ENCODE measurements around the gene FSTL1.
"Not testable (repeated sequence)": the region's sequence is repeated elsewhere in the genome, so short reads cannot be mapped to it uniquely, and the experiment has no call there.

Gene FSTL1

DNA sequence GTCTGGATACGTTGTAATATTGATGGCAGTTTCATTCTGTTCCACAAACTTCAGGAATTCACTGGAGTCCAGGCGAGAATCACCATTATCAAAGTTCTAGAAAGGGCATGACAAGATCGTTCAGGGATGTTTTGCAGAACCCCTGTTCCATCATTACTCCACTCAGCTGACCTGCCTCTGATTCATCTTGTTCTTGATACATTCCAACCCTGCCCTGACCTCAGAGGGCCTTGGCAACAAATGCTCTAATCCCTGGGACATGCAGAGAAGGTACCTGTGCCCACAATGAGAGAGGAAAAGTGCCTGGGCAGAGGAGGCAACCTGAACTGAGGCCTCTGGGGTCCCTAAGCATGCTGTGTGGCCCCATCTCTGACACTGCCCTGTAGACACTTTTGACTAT lies 45.9 kb downstream of the FSTL1 start:
- DNase-seq: no peak
- TF ChIP-seq GATA1 (IDR thresholded peaks at IDR 0.05; ENCODE audit: low read depth, low read length) (no peak), POLR2A (IDR thresholded peaks at IDR 0.05; ENCODE audit: low read length) (no peak)

DNA sequence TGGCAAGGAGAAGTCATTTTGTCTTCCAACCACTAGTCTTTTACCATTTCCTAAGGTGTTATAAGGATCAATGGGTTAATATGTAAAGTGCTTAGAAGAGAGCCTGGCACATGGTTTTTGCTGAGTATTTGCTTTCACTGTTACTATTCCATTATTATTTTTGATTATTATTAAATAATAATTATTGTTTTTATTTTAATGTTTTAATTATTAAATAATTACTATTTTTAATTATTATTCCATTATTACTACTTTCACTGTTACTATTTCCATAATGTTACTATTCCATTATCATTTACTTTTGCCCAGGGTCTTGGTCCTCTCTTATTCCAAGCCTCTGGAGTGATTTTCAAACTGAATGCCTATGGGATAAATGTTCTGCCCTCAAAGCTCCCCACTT lies 48.5 kb downstream of the FSTL1 start:
- TF ChIP-seq POLR2A (IDR thresholded peaks at IDR 0.05; ENCODE audit: low read length) (no peak), GATA1 (IDR thresholded peaks at IDR 0.05; ENCODE audit: low read depth, low read length) (no peak)
- no peak for DNase-seq

DNA sequence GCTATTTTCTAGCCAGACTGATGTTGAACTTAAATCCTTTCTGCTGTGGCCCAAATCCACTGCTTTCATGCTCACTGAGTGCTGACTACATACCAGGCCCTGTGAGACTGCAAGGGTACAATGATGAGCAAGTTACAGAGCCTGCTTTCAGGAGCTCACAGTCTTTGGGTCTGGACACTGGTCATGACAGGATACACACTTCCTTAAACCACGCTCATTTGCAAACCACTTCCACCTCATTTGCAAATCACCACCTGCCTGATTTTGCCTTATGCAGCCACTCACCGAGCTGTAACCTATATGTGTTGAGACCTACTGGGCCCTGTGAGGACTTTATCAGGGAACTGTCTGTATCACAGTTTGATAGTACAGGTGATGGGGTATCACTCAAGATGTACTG lies 51.4 kb downstream of the FSTL1 start:
- DNase-seq: no peak
- no peak for TF ChIP-seq POLR2A (IDR thresholded peaks at IDR 0.05; ENCODE audit: low read length)

DNA sequence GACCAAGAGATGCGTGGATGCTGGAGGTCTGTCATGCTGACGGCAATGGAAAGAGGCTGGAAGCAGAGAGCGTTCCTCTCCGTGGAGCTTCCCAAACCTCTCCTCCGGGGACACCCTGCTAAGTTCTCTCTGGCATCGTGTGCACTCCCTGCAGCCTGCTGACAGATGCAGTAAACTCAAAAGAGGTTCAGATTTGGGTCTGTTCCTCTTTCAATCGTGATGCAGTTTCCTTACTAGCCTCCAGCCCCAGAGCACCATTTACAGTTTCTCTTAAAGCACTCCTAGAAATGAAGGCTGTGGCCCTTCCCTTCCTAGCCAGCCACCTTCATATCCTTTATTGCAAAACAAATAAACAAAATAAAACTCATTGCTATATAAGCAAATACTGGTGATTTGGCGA lies 54.3 kb downstream of the FSTL1 start:
- DNase-seq: no peak
- TF ChIP-seq GATA1 (IDR thresholded peaks at IDR 0.05; ENCODE audit: low read depth, low read length): no peak

DNA sequence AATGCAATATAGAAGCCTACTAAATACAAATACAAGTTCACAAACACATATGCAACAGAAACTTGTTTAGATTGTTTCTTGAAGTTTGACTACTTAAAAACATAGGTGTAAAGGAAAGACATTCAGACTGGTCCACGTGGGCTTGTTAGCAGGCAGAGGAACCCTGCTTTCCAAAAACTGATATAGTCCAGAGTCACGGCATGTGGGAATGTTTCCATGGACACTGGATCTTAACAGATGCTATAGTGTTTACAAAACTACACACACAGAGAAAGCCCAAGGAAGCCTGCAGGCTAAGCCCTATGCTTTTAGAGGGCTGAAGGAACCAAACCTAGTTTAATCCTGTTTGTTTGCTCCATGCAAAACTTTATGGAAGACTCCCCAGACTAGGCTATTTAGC lies 56.4 kb downstream of the FSTL1 start:
- TF ChIP-seq POLR2A (IDR thresholded peaks at IDR 0.05; ENCODE audit: low read length) (no peak), GATA1 (IDR thresholded peaks at IDR 0.05; ENCODE audit: low read depth, low read length) (no peak)
- DNase-seq: no peak

DNA sequence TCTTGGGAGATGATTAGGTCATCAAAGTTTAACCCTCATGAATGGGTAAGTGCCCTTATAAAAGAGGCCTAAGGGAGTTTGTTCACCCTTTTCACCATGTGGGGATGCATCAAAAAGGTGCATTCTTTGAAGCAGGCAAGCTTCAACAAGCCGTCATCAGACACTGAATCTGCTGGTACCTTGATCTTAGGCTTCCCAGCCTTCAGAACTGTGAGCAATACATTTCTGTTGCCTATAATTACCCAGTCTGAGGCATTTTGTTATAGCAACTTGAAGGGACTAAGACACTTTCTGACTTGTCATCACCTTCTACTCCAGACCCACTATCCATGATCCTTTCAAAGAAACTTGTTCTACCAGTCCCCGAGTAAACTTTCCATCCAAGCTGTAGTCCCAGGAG lies 57.0 kb downstream of the FSTL1 start:
- no peak for DNase-seq
- TF ChIP-seq GATA1 (IDR thresholded peaks at IDR 0.05; ENCODE audit: low read depth, low read length) (no peak), POLR2A (IDR thresholded peaks at IDR 0.05; ENCODE audit: low read length) (no peak)

DNA sequence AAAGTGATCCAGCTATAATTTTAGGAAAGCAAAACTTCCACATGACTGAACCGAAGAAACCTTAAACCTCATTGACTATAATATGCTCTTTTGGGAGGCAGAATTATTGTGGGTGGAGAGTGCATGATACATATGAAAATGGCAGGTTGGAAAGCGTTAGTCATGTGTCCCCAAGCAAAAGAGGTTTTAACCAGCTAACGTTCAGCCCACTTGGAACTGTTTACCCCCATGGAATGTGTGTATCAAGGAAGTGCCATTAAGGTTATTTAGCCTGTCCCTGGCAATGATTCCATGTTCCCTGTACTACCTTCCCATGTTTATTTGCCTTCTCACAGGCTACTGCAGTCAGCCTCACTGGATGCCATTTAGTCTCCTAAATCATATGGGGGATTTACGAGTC lies 57.5 kb downstream of the FSTL1 start:
- TF ChIP-seq GATA1 (IDR thresholded peaks at IDR 0.05; ENCODE audit: low read depth, low read length) (no peak), POLR2A (IDR thresholded peaks at IDR 0.05; ENCODE audit: low read length) (no peak)
- DNase-seq: no peak

DNA sequence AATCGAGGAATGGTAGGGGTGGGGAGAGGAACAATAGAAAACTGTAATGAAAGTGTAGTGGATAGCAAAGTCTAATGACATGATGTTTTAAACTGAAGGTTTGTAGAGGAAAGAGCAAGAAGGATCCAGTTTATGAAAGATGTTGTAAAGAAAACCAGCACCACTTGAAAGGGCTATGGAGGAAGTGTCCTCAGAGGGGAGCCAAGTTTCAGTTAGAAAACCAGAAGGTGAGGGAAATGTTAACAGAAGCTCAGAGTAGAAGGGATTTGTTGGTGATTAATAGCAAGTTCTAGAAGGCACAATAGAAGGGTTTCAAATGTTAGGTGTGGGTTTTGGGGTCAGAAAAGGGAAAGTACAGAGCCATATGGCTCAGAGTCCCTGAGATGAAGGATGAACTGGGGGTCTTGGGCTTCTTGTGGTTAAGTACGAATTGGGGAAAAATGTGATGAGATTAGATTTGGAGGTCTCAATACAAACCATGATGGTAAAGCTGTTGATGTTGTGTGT lies 67.8 kb downstream of the FSTL1 start:
- no peak for DNase-seq
- no peak for TF ChIP-seq POLR2A (IDR thresholded peaks at IDR 0.05; ENCODE audit: low read length)
- TF ChIP-seq GATA1 (IDR thresholded peaks at IDR 0.05; ENCODE audit: low read depth, low read length): no peak

DNA sequence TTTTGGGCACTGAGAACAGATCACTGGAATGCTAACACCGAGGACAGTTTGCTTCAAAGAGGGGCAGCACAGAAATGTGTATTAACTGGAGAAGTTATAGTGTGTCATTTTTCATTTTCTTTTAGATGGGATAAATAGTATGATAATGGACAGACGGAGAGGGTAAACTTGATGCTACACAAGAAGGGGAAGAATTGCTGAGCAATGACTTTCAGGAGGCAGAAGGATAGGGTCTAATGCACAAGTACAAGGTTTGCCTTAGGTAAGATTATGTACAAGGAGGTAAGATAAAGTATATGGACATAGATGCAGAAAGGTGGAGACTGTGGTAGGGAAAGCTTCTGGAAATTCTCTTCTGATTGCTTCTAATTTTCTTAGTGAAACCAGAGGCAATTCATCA lies 69.3 kb downstream of the FSTL1 start:
- DNase-seq: no peak
- TF ChIP-seq GATA1 (IDR thresholded peaks at IDR 0.05; ENCODE audit: low read depth, low read length): no peak
- TF ChIP-seq POLR2A (IDR thresholded peaks at IDR 0.05; ENCODE audit: low read length): no peak

DNA sequence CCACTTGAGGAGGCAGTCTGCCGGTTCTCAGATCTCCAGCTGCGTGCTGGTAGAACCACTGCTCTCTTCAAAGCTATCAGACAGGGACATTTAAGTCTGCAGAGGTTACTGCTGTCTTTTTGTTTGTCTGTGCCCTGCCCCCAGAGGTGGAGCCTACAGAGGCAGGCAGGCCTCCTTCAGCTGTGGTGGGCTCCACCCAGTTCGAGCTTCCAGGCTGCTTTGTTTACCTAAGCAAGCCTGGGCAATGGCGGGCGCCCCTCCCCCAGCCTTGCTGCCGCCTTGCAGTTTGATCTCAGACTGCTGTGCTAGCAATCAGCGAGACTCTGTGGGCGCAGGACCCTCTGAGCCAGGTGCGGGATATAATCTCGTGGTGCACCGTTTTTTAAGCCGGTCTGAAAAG lies 72.8 kb downstream of the FSTL1 start:
- DNase-seq: not testable (repeated sequence)

DNA sequence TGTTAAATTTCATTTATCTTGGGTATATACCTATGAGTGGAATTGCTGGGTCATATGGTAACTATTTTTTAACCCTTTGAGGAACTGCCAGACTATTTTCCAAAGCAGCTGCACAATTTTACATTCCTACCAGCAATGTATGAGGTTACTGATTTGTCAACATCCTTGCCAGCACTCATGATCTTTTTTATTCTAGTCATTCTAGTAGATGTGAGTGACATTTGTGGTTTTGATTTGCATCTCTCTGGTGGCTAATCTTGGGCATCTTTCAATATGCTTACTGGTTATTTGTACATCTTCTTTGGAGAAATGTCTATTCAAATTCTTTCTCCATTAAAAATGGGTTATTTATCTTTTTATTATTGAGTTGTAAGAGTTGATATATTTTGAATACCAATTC lies 80.3 kb downstream of the FSTL1 start:
- no peak for DNase-seq

DNA sequence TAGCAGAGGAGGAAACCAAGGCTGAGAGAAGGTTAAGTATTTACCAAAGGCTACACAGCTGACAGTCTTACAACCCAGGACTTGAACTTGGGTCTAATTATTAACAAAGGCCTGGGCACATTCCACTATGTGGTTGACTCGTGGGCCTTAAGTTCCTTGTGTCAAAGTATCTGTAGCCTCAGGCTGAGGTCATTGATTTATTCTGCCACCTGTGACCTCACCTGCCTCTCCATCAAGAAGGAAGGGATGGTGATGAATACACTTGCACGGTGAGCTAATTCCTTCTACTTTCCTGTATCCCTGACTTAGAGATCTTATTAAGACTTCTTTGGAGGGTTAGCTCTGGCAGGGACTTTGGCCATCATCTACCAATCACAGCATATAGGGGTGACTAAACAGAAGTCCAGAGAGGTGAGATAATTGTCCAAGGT lies 81.7 kb downstream of the FSTL1 start:
- DNase-seq: no peak
- TF ChIP-seq POLR2A (IDR thresholded peaks at IDR 0.05; ENCODE audit: low read length) (no peak), GATA1 (IDR thresholded peaks at IDR 0.05; ENCODE audit: low read depth, low read length) (no peak)

More for the DNA sequence above, 80.3 kb downstream of the FSTL1 start:
- TF ChIP-seq POLR2A (IDR thresholded peaks at IDR 0.05; ENCODE audit: low read length) (no peak), GATA1 (IDR thresholded peaks at IDR 0.05; ENCODE audit: low read depth, low read length) (no peak)

DNA sequence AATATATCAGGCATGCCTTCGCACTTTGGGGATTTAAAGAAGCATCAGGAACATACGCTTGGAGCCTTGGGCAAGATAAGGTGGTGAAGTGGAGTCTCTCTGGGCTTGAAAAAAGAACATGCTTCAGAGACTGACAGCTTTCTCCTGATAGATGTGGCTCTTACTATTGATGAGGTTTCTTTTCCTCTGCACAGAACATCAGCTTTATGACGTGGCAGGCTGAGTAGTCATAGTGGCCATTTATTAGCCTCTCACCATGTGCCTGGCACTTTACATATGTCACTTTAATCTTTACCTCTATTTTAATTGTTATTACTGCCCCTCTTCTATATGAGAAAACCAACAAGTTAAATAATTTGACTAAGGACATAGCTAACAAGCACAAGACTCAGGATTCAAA lies 82.6 kb downstream of the FSTL1 start:
- TF ChIP-seq POLR2A (IDR thresholded peaks at IDR 0.05; ENCODE audit: low read length) (no peak), GATA1 (IDR thresholded peaks at IDR 0.05; ENCODE audit: low read depth, low read length) (no peak)
- DNase-seq: no peak

DNA sequence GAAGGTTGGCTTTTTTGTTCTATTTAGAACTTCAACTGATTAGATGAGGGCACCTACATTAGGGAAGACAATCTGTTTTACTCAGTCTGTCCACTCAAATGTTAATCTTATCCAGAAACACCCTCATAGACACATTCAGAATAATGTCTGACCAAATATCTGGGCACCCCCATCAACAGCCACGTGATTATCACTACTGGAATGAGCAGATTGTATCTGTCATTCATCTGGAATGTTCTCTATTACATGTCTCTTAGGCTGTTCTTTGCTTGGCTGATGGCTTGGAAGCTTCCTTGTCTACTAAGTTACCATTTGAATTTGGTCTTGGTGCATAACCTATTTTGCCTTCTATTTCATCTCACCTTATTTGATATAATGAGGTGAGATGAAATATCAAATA lies 86.0 kb downstream of the FSTL1 start:
- no peak for DNase-seq
- TF ChIP-seq POLR2A (IDR thresholded peaks at IDR 0.05; ENCODE audit: low read length): no peak
- no peak for TF ChIP-seq GATA1 (IDR thresholded peaks at IDR 0.05; ENCODE audit: low read depth, low read length)

DNA sequence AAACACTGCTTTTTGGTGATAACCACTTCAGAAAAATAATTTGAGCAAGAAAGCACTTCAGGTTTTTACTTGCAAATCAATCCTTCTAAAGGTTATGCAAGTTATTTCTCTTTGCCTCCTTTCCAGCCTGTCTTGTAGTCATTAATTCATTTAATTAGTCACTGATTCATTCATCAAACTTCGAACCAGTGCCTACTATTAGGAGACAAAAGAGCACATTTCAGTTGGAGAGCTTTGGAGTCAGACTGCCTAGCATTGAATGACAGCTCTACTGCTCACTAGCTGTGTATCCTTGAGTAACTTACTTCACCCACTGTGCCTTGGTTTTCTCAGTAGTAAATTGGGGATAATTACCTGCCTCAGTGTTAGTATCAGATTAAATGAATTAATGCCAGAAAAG lies 86.7 kb downstream of the FSTL1 start:
- TF ChIP-seq GATA1 (IDR thresholded peaks at IDR 0.05; ENCODE audit: low read depth, low read length) (no peak), POLR2A (IDR thresholded peaks at IDR 0.05; ENCODE audit: low read length) (no peak)
- no peak for DNase-seq

DNA sequence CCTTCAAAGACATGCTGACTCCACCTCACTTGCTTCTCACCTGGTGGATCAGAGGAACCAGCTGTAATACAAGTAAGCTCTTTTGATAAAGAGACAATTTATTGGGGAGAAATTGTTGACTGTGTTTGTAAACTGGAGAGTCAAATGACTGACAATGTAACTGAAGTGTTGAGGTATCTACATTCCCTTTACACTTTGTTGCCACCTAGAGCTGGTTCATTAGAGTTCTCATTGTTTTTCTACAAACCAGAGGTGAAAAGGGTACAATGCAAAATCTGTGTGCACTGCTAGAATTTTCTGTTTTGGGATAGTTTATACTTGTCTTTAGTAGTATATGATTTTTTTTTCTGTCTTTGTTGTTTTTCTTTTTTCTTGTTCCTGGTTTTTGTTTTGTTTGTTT lies 93.0 kb downstream of the FSTL1 start:
- peak in 1 of 2 experiments; percentile 2 for DNase-seq
- TF ChIP-seq POLR2A (IDR thresholded peaks at IDR 0.05; ENCODE audit: low read length) (no peak), GATA1 (IDR thresholded peaks at IDR 0.05; ENCODE audit: low read depth, low read length) (no peak)
